ENCODE measurements around the gene SLC6A7. TPM values are rescaled to one million over a fixed set of nuclear protein-coding genes. Genes with fewer than 3 reads are reported as not detected.
"Not testable (repeated sequence)": the region's sequence is repeated elsewhere in the genome, so short reads cannot be mapped to it uniquely, and the experiment has no call there.

The SLC6A7 gene
- polyA plus RNA-seq, 1 donor: 5.7 TPM

- H3K27me3 ChIP-seq (ENCODE audit: control insufficient read depth, insufficient read depth, low read length); H3K4me3 ChIP-seq (ENCODE audit: low read length); H3K36me3 ChIP-seq (ENCODE audit: control insufficient read depth, insufficient read depth, low read length); H3K4me1 ChIP-seq (ENCODE audit: control insufficient read depth, insufficient read depth, low read length); H3K9me3 ChIP-seq (ENCODE audit: control insufficient read depth, low read depth, low read length); DNase-seq; H3K27ac ChIP-seq (ENCODE audit: low read length): not testable (repeated sequence)
- no CpG with 5 or more reads among the region's 5 CpGs for WGBS (ENCODE audit: insufficient coverage, low lambda C conversion rate)
Measured at GRCh38 chr5:150233706-150234105, 43.8 kb downstream of the SLC6A7 start.

GRCh38 chr5:150234576-150235499 is 45.0 kb downstream of the SLC6A7 start:
- no peak for DNase-seq
- Histone ChIP-seq H3K27me3 (ENCODE audit: control insufficient read depth, insufficient read depth, low read length) (no peaks in the 10 kb centered on the region), H3K36me3 (ENCODE audit: control insufficient read depth, insufficient read depth, low read length) (no peaks in the 10 kb centered on the region), H3K9me3 (ENCODE audit: control insufficient read depth, low read depth, low read length) (no peaks in the 10 kb centered on the region), H3K4me3 (ENCODE audit: low read length) (no peak overlapping the region), H3K27ac (ENCODE audit: low read length) (no peak overlapping the region), H3K4me1 (ENCODE audit: control insufficient read depth, insufficient read depth, low read length) (no peaks in the 10 kb centered on the region)
- WGBS (ENCODE audit: insufficient coverage, low lambda C conversion rate): no CpG with 5 or more reads among the region's 5 CpGs

GRCh38 chr5:150235500-150235854 is 45.6 kb downstream of the SLC6A7 start:
- WGBS (ENCODE audit: insufficient coverage, low lambda C conversion rate): no CpG with 5 or more reads among the region's 5 CpGs
- H3K9me3 ChIP-seq (ENCODE audit: control insufficient read depth, low read depth, low read length): no peaks in the 10 kb centered on the region
- no peak for DNase-seq
- H3K27ac ChIP-seq (ENCODE audit: low read length): no peak overlapping the region
- H3K4me3 ChIP-seq (ENCODE audit: low read length): no peak overlapping the region
- H3K4me1 ChIP-seq (ENCODE audit: control insufficient read depth, insufficient read depth, low read length): no peaks in the 10 kb centered on the region
- no peaks in the 10 kb centered on the region for H3K27me3 ChIP-seq (ENCODE audit: control insufficient read depth, insufficient read depth, low read length)
- no peaks in the 10 kb centered on the region for H3K36me3 ChIP-seq (ENCODE audit: control insufficient read depth, insufficient read depth, low read length)

DNA sequence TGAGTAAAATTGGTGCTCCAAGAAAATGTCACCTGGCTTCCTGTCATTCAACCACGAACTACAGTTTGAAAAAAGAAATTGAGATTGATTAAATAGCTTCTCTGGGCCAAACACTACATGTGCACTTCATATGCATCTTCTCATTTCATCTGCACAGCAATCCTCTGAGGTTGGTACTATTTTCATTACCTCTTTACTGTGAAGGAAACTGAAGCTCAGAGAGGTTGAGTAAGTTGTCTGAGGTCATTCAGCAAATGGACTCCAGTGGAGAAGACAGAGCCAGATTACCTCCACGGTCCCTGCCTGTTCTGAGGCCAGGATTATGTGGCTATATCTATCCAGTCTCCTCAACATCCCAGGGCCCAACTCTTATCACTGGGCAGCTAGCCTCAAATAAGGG is 46.5 kb downstream of the SLC6A7 start:
- Histone ChIP-seq H3K27me3 (ENCODE audit: control insufficient read depth, insufficient read depth, low read length) (no peaks in the 10 kb centered on the region), H3K4me3 (ENCODE audit: low read length) (no peak overlapping the region), H3K4me1 (ENCODE audit: control insufficient read depth, insufficient read depth, low read length) (no peaks in the 10 kb centered on the region), H3K36me3 (ENCODE audit: control insufficient read depth, insufficient read depth, low read length) (no peaks in the 10 kb centered on the region), H3K27ac (ENCODE audit: low read length) (no peak overlapping the region), H3K9me3 (ENCODE audit: control insufficient read depth, low read depth, low read length) (no peaks in the 10 kb centered on the region)
- WGBS (ENCODE audit: insufficient coverage, low lambda C conversion rate): 100% methylated on average over 1 of the region's 2 CpGs
- no peak for DNase-seq

DNA sequence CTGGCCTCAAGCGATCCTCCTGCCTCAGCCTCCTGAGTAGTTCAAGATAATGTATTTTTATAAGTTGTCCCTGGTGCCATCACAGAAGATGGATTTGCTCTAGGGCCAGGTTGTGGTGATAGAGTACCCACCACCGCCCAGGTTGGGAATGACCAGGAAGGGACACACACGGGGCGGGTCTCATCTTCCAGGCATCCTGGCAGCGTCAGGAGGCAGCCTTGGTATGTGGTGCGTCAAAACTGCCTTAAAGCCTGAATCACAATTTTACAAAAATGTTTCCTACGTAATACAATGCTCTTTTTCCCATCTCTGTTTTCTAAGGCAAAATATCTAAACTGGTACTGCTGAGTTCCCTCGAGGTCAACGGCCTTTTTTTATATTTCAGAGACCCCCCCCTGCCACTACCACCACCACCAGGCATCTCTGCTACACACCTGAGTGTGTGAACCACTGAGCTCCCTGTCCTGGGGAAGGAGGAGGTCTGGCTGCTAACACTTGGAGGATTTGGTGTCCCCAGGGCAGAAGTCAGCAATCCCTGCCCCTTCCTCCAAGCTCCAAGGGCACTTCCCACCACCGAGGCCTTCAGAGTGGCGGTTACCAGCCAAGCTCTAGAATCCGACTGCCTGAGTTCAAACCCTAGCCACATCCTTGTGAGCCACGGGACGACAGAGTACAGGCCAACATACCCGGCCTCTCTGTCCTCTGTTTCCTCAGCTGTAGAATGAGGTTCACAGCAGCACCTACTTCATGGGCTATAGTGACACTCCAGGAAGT is 47.3 kb downstream of the SLC6A7 start:
- DNase-seq: no peak
- H3K4me3 ChIP-seq (ENCODE audit: low read length): no peak overlapping the region
- no peaks in the 10 kb centered on the region for H3K27me3 ChIP-seq (ENCODE audit: control insufficient read depth, insufficient read depth, low read length)
- H3K36me3 ChIP-seq (ENCODE audit: control insufficient read depth, insufficient read depth, low read length): no peaks in the 10 kb centered on the region
- no peak overlapping the region for H3K27ac ChIP-seq (ENCODE audit: low read length)
- 100% methylated on average over 1 of the region's 15 CpGs for WGBS (ENCODE audit: insufficient coverage, low lambda C conversion rate)
- H3K4me1 ChIP-seq (ENCODE audit: control insufficient read depth, insufficient read depth, low read length): no peaks in the 10 kb centered on the region
- no peaks in the 10 kb centered on the region for H3K9me3 ChIP-seq (ENCODE audit: control insufficient read depth, low read depth, low read length)

- no peaks in the 10 kb centered on the region for H3K27me3 ChIP-seq (ENCODE audit: control insufficient read depth, insufficient read depth, low read length)
- no peaks in the 10 kb centered on the region for H3K9me3 ChIP-seq (ENCODE audit: control insufficient read depth, low read depth, low read length)
- H3K4me3 ChIP-seq (ENCODE audit: low read length): no peak overlapping the region
- H3K27ac ChIP-seq (ENCODE audit: low read length): no peak overlapping the region
- WGBS (ENCODE audit: insufficient coverage, low lambda C conversion rate): no CpG with 5 or more reads among the region's 10 CpGs
- no peak for DNase-seq
- H3K4me1 ChIP-seq (ENCODE audit: control insufficient read depth, insufficient read depth, low read length): no peaks in the 10 kb centered on the region
- H3K36me3 ChIP-seq (ENCODE audit: control insufficient read depth, insufficient read depth, low read length): no peaks in the 10 kb centered on the region
Measured at GRCh38 chr5:150238646-150239045, 48.8 kb downstream of the SLC6A7 start.

GRCh38 chr5:150239099-150239793 is 49.4 kb downstream of the SLC6A7 start:
- no peak for DNase-seq
- H3K27me3 ChIP-seq (ENCODE audit: control insufficient read depth, insufficient read depth, low read length): no peaks in the 10 kb centered on the region
- WGBS (ENCODE audit: insufficient coverage, low lambda C conversion rate): 89% methylated on average over 5 of the region's 21 CpGs
- H3K36me3 ChIP-seq (ENCODE audit: control insufficient read depth, insufficient read depth, low read length): no peaks in the 10 kb centered on the region
- H3K27ac ChIP-seq (ENCODE audit: low read length): no peak overlapping the region
- H3K4me1 ChIP-seq (ENCODE audit: control insufficient read depth, insufficient read depth, low read length): no peaks in the 10 kb centered on the region
- no peak overlapping the region for H3K4me3 ChIP-seq (ENCODE audit: low read length)
- no peaks in the 10 kb centered on the region for H3K9me3 ChIP-seq (ENCODE audit: control insufficient read depth, low read depth, low read length)

GRCh38 chr5:150239794-150240122 is 49.9 kb downstream of the SLC6A7 start:
- Histone ChIP-seq H3K9me3 (ENCODE audit: control insufficient read depth, low read depth, low read length) (no peaks in the 10 kb centered on the region), H3K36me3 (ENCODE audit: control insufficient read depth, insufficient read depth, low read length) (no peaks in the 10 kb centered on the region), H3K27me3 (ENCODE audit: control insufficient read depth, insufficient read depth, low read length) (no peaks in the 10 kb centered on the region), H3K4me3 (ENCODE audit: low read length) (no peak overlapping the region), H3K27ac (ENCODE audit: low read length) (no peak overlapping the region), H3K4me1 (ENCODE audit: control insufficient read depth, insufficient read depth, low read length) (no peaks in the 10 kb centered on the region)
- 80% methylated on average over 1 of the region's 7 CpGs for WGBS (ENCODE audit: insufficient coverage, low lambda C conversion rate)
- DNase-seq: no peak

GRCh38 chr5:150241298-150242160 is 51.7 kb downstream of the SLC6A7 start:
- Histone ChIP-seq H3K9me3 (ENCODE audit: control insufficient read depth, low read depth, low read length) (peaks cover 4% of the 10 kb centered on the region), H3K4me3 (ENCODE audit: low read length) (no peak overlapping the region), H3K27me3 (ENCODE audit: control insufficient read depth, insufficient read depth, low read length) (no peaks in the 10 kb centered on the region), H3K36me3 (ENCODE audit: control insufficient read depth, insufficient read depth, low read length) (no peaks in the 10 kb centered on the region), H3K27ac (ENCODE audit: low read length) (no peak overlapping the region), H3K4me1 (ENCODE audit: control insufficient read depth, insufficient read depth, low read length) (peaks cover 2% of the 10 kb centered on the region)
- no peak for DNase-seq
- WGBS (ENCODE audit: insufficient coverage, low lambda C conversion rate): 90% methylated on average over 2 of the region's 14 CpGs

Data from large intestine (tissue), 3 donors.